ENCODE data around the gene NME5.

Gene NME5

DNA sequence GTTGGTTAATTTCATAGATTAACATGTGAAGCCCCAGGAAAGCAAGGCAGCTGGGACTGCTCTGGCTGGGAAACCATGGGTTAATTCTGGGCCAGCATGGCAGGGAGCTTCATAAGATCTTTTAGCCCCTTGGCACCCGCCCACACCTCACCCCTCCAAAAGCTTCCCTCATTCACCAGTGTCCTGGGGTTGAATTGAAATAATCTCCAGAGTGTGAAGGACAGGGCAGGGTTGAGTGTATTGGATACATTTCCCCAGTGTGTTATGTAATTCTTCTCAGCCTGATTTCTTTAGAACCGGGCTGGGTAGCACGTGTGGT is 36.0 kb downstream of the NME5 start:
- no peak for DNase-seq (ENCODE audit: low read depth, low spot score)
- in situ Hi-C loops (cut with HindIII; ENCODE audit: low sequenced_read_pairs): no loop called here
- H3K4me3 ChIP-seq (ENCODE audit: low read depth, low read length): no peak overlapping the region
- no peak for TF ChIP-seq CTCF (IDR thresholded peaks at IDR 0.05; ENCODE audit: low read depth, low read length)

DNA sequence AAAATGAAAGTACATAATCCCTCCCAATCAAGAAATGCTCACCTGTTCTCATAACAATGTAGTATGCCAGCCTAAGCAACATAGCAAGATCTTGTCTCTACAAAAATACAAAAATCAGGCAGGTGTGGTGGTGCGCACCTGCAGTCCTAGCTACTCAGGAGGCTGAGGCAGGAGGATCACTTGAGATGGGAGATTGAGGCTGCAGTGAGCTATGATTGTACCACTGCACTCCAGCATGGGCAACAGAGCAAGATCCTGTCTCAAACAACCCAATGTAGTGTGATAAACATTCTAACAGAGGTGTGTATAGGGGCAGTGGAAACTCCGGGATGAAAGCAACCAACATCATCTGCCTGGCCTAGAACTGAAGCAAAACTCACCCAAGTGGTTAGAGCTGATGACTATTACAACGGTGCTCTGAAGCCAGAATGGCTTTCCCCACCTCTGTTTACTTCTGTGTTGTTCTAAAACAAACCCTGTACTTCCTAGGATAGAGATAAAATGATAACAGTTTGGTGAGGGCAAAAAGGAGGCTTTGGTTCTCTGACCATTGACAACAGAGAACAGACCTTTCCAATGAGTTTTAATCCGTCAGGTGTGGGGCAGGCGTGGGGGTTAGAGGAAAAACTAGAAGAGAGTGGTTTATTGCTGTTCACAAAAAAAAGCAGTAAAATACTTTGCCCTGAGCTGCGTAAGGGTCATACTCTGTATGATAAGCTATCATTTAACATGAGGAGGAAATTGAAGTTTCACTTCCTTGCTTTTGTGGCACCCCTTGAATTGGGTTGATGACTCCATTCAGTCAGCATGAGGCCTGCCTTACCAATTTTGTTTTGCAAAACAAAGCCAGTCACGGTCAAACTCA is 36.5 kb downstream of the NME5 start:
- in situ Hi-C loops (cut with HindIII; ENCODE audit: low sequenced_read_pairs): no loop called here
- H3K4me3 ChIP-seq (ENCODE audit: low read depth, low read length): no peak overlapping the region
- no peak for TF ChIP-seq CTCF (IDR thresholded peaks at IDR 0.05; ENCODE audit: low read depth, low read length)
- DNase-seq (ENCODE audit: low read depth, low spot score): no peak

- in situ Hi-C loops (cut with HindIII; ENCODE audit: low sequenced_read_pairs): no loop called here
- no peak for DNase-seq (ENCODE audit: low read depth, low spot score)
- no peak for TF ChIP-seq CTCF (IDR thresholded peaks at IDR 0.05; ENCODE audit: low read depth, low read length)
- no peak overlapping the region for H3K4me3 ChIP-seq (ENCODE audit: low read depth, low read length)
These were observed 42.0 kb downstream of the NME5 start for GRCh38 chr5:138096997-138097828.

DNA sequence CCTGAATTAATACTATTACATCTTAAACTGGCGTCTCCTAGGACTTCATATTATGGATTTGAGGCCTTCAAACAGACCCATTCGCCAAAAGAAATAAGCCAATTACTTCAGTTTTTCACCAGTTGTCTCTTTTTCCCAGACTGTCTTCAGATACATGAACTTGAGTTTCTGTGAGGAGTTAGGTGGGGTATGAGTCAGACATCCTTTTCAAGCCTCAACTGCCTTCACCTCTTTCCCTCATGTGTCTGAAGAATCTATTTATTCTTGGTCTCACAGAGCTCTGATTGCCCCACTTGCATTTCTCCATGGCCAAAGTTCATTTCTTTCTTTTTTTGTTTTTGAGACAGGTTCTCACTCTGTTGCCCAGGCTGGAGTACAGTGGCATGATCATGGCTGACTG is 42.9 kb downstream of the NME5 start:
- in situ Hi-C loops (cut with HindIII; ENCODE audit: low sequenced_read_pairs): no loop called here
- no peak for TF ChIP-seq CTCF (IDR thresholded peaks at IDR 0.05; ENCODE audit: low read depth, low read length)
- H3K4me3 ChIP-seq (ENCODE audit: low read depth, low read length): no peak overlapping the region
- no peak for DNase-seq (ENCODE audit: low read depth, low spot score)

DNA sequence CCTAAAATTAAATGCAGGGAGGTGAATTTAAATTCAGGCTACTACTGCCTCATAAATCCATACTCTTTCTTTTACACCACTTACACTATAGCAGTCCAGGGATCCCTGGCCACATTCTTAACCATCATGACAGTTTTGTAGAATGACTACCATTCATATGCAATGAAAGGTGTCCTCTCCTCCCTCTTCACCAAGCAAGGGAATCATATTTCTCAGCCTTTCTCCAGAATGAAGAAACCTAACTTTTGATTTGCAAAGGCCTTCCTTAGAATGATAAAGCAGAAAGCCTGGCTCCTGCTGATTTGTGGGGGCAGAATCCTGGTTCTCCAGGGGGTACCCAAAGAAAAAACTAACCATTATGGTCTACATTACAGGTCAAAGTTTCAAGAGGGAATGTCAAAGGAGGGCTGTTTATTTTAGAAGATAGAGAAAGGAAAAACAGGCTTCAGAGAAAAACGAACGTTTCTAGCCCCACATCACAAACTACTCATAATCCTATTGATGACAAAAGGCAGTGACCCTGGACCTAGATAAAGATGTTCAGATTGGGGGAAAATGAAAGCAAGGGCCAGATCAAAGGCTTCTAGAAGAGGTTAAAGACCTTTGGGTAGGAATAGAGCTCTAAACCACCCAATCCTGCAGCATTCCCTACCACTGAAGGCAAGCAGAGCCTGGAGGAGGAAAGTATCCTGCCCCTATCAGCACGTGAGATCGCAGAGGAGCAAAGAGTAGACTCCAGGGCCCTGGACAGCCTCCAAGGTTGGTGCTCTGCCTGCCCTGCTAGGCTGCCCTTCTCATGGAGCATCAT is 43.9 kb downstream of the NME5 start:
- in situ Hi-C loops (cut with HindIII; ENCODE audit: low sequenced_read_pairs): no loop called here
- H3K4me3 ChIP-seq (ENCODE audit: low read depth, low read length): no peak overlapping the region
- no peak for DNase-seq (ENCODE audit: low read depth, low spot score)
- TF ChIP-seq CTCF (IDR thresholded peaks at IDR 0.05; ENCODE audit: low read depth, low read length): no peak

DNA sequence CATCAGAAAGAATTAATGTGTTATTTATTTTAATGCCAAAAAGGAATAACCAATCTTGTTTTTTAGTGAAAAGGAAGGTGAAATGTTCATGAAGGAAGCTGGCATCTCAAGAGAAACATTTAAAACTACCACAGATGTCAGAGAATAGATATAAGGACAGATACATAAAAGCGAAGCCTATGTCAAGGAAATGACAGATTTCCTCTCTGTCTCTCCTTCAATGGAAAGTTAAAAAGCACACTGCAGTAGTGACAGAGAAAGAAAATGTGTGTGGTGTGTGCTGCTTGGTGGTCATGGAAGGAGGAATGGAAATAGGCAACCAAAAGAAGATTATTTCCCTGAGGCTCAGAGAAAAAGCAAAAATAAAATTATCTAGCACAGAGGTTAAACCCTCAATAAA is 46.2 kb downstream of the NME5 start:
- no peak for DNase-seq (ENCODE audit: low read depth, low spot score)
- in situ Hi-C loops (cut with HindIII; ENCODE audit: low sequenced_read_pairs): no loop called here
- TF ChIP-seq CTCF (IDR thresholded peaks at IDR 0.05; ENCODE audit: low read depth, low read length): no peak

More for the DNA sequence above, 46.2 kb downstream of the NME5 start:
- no peak overlapping the region for H3K4me3 ChIP-seq (ENCODE audit: low read depth, low read length)
